Eye (tissue), 1 donor: Measurements from ENCODE around the gene WRAP73.

ENCODE experiments used
- DNase-seq: peaks from one replicate; pipeline ENCODE4 v3.0.0-alpha.2; 2015

Gene WRAP73

GRCh38 chr1:3681231-3681897, 31.5 kb upstream of the WRAP73 start:
- DNase-seq, result no peak

GRCh38 chr1:3680488-3681230, 30.8 kb upstream of the WRAP73 start:
- no peak for DNase-seq

- DNase-seq, result no peak
Measured at GRCh38 chr1:3679799-3680453, 30.0 kb upstream of the WRAP73 start.

DNA sequence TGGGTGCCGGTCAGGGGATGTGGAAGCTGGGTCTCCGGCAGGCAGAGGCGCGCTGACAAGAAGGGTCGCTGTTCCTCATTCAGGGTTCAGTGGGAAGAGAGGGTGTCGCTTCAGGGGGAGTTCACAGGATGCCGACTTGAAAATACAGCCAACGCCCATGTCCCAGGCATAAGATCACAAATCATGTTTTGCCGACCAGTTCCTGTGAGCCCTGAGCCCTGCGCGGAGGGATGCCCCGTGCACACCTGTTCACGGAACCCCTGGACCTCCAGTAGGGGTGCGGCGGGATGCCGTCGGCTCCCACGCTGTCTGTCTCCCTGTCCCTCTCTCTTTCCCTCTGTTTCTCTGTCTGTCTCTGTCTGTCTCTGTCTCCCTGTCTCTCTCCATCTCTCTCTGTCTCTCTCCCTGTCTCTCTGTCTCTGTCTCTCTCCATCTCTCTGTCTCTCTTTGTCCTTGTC, 29.2 kb upstream of the WRAP73 start:
- no peak for DNase-seq

DNA sequence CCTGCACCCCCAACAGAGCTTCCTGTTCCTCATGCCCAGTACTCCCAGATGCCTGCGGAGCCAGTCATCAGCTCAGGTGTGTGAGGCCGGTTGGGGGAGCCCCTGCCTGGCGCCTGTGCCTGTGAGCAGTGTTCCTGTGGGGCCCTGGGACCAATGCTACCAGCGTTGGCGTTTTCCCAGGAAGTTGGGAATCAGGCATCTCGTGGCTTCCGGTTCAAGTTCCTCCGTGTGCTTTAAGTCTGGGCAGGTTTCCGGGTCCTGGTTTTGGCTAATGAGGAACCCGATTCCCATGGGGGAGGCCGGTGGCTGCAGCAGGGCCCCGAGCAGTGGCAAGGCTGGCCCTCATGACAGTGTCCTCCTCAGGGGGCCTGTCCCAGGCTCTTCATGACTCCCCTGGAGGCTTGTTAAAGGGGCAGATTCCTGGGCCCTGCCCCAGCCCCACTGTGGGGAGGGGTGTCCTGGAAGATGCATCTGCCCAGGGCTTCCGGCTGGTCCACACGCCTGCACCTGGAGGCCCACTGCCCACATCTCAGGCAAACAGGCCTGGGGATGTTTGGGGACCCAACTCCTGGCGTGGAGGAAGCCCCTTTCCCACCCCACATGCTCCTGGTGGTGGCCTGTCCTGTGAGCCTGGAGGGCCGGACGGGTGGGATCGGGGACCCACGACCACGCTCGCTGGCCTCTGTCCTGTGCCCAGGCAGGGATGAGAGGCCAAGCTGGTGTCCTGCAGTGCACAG, 28.6 kb upstream of the WRAP73 start:
- DNase-seq, result no peak

DNA sequence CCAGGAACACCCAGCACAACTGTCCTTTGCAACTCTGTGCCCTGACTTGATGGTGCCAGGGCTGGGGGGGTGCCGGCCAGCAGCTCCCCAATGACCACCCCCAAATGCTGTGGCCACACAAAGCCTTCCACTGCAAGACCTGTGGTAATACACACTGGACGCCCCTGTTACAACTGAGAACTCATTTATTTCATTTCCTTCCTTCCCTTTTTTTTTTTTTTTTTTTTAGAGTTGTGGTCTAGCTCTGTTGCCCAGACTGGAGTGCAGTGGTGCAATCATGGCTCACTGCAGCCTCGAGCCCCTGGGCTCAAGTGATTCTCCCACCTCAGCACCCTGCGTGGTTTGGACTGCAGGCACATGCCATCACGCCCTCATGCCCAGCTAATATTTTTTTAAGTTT, 27.6 kb upstream of the WRAP73 start:
- DNase-seq, result no peak

DNA sequence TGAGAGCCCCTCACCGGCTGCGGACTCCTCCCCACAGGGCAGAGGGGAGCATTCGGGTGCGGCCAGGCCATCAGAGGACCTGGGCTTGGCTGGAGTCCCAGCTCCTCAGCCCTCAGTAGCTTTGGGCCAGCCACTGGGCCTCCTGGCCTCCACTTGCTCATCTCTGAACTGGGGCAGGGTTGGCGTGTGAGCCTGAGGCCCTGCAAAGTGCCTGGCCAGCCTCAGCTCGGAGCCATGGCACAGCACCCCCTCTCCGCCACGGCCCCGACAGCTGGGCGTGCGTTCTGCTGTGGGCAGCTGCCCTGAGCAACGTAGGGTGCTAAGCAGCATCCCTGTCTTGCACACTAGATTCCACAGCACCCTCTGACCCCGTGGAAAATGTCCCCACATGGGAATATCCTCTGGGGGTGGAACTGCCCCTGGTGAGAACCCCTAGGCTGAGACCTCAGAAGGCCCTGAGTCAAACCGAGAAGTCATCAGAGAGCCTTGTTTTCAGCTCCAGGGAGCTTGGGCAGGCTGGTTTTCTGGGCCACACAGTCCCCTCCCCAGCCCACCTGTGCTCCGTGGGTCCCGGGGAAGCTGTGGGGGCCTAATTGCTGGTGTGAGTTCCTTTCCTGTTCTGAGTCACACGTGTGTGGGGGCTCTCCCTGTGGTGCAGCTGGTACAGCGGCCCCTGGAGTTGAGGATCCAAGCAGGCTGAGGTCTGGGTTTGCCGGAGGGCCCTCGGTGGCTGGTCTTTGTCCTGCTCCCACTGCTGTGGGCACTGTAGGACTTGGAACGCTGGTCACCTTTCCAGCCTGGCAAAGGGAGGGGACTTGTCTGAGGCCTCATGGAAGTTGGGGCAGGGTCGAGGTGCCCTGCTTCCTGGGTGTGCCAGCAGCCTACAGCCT, 26.9 kb upstream of the WRAP73 start:
- no peak for DNase-seq

DNA sequence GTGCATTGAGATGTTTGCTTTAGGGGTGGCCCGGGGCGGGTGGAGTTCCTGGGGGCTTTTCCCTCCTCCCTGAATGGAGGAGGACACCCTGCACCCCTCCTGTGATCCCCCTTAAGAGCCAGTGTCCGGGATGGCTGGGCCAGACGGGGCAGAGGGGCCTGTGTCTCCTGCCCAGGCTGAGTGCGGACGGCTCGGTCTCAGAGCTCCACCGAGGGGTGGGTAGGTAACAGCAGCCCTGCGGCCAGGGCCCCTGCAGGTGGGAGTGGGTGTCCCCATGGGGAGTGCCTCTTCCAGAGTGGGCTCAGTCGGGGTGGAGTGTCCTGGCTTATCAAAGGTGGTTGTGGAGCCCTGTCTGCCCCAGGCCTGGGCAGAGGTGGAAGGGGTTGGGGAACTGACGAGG, 25.5 kb upstream of the WRAP73 start:
- no peak for DNase-seq

- DNase-seq, result peak; percentile 65
Measured at GRCh38 chr1:3674100-3675094, 24.5 kb upstream of the WRAP73 start.

DNA sequence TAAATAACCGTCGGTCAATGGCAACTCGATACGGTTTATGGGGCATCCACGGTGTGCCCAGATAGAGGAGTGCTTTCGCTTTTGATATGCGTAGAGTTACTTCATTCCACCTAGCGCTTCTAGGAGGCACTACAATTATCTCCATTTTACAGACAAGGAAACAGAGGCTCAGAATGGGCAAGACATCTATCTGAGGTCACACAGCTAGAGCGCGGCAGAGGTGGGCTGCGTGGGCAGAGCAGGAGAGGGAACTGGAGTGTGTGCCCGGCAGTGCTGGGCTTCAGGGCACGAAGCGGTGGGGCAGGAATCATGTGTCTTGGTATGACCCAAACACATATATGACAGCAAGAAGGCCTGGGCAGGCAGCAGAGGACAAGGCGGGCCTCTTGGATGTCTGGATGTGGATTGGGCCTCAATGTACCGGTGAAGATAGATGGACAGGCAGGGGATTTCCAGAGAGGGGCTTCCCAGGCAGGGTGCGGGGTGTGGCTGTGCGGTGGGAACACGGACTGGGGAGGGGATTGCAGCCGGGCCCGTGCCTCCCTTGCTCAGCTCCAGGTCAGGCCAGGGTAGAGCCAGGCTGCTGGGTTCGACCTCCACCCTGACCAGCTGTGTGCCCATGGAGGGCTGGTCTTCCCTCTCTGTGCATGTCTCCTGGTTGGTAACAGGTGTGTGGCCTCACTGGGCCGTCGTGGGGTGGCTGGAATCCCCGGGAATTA, 23.6 kb upstream of the WRAP73 start:
- no peak for DNase-seq

DNA sequence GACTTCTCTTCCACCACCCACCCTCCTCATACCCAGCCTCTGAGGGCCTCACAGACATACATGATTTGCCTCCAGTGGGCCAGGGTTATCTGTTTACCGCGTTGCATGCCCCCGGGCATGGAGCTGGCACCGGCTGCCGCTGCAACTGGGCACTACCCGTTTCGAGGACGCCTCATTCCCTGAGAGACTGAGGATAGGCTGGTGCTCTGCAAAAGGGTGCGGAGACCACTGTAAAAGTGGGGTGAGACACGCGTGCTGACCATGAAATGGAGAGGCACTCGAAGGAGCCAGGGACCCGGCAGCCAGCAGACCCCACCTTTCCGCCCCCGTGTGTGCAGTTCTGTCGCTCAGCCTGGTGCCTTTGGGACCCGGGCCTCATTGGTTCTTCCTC, 23.1 kb upstream of the WRAP73 start:
- DNase-seq, result no peak

- DNase-seq, result no peak
Measured at GRCh38 chr1:3672231-3672970, 22.5 kb upstream of the WRAP73 start.

- DNase-seq, result peak; percentile 48
Measured at GRCh38 chr1:3671371-3672180, 21.7 kb upstream of the WRAP73 start.

DNA sequence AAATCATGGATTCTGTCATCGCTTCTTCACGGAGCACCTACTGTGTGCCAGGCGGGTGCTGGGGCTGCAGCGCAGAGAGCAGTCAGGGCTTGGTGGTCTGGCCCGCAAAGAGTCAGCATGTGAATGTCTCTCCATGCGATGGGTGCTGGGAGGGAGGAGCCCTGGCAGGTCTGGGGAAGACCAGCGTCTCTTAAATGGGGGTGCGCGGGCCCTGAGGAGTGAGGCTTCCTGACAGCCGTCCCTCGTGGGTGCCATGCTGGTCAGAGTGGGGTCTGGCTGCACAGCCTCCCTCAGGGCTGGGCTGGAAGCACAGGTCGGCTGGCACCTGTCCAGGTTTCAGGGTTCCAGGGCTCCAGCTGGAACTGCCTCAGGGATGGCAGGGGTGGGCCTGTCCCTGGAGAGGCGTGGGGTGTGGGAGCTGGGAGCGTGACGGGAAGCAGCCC, 20.9 kb upstream of the WRAP73 start:
- no peak for DNase-seq

GRCh38 chr1:3669971-3670431, 20.1 kb upstream of the WRAP73 start:
- DNase-seq, result no peak

DNA sequence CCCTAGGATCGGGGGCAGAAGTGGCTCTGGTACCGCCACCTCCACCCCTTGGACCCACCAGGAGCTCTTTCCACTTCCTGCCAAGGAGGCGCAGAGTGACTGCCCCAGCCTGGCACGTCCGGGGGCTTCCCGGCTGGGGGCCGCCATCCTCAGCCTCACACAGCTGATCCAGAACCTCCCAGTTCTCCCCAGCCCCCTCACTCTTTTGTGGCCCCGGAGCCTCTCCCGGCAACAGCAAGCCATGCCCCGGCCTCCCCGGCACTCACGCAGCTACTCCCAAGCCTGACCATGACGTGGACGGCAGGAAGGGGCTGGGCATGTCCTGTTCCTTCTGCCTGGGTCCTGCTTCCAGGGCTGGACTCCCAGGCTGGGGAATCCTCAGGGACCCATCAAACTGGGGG, 19.5 kb upstream of the WRAP73 start:
- DNase-seq, result no peak

GRCh38 chr1:3668585-3669300, 18.8 kb upstream of the WRAP73 start:
- DNase-seq, result peak; percentile 80

GRCh38 chr1:3668148-3668547, 18.2 kb upstream of the WRAP73 start:
- no peak for DNase-seq
